ENCODE data around the gene DYNC2LI1. TPM values are rescaled to one million over a fixed set of nuclear protein-coding genes. Genes with fewer than 3 reads are reported as not detected.
A peak's percentile ranks its signal among the peaks of the same experiment; 100 is the strongest.
"Not testable (repeated sequence)": the region's sequence is repeated elsewhere in the genome, so short reads cannot be mapped to it uniquely, and the experiment has no call there.

DYNC2LI1 gene
- total RNA-seq: 1 to 10 TPM; 2.8 to 4.7 TPM
- total RNA-seq: 2.9 to 4.1 reads per million in 2 donors

DNA sequence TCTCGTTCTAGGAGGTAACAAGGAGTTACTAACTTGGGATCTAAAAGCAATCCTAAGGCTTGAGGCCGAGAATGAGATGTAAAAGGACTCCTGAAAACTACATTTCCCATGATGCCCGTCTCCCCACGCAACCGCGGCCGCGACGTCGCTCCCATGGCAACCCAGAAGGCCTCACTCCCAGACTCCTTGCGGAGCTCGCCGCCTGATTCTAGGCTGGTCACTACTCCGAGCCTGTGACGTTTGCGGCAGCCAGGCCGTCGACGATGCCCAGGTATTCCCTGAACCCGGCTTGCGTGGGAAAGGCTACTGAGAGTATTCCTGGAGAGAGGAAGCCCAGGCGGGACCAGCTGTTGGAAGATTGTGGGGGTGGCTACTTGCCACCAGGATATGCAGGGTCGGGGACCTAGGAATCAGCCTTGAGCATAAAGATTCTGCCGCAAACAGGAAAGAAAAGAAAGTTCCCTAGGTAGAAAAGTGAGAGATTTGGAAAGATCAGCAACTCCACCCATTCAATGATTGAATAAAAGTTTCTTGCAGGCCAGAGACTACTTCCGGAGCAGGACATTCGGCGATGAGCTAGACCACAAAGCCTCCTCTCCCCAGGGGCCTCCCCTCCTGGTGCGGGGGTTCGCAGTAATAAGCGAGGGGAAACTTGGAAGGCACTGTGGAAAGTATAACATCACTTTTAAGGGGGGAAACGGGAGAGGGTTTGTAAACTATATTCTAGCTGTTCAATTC, at the start of gene DYNC2LI1:
DYNC2LI1 (plus strand) TSS at position 164 of the 738 bp plus-strand sequence; CDS start at position 264, 100 bp downstream.
- H3K9me3 ChIP-seq (ENCODE audit: control insufficient read depth, low read length, poor library complexity, severe bottlenecking): no peaks in the 10 kb centered on the region
- Mint-ChIP-seq H3K4me3 (peak within 1 kb of the TSS; percentile 98), H3K4me1 (peaks cover 11% of the 10 kb centered on the region), H3K27ac (peak within 1 kb of the TSS; percentile 97), H3K36me3 (ENCODE audit: low read depth) (peaks cover 5% of the 10 kb centered on the region), H3K27me3 (peaks cover 17% of the 10 kb centered on the region)
- ATAC-seq (peak; percentile 100), DNase-seq (peak; percentile 40 to 55 (median 43))

DNA sequence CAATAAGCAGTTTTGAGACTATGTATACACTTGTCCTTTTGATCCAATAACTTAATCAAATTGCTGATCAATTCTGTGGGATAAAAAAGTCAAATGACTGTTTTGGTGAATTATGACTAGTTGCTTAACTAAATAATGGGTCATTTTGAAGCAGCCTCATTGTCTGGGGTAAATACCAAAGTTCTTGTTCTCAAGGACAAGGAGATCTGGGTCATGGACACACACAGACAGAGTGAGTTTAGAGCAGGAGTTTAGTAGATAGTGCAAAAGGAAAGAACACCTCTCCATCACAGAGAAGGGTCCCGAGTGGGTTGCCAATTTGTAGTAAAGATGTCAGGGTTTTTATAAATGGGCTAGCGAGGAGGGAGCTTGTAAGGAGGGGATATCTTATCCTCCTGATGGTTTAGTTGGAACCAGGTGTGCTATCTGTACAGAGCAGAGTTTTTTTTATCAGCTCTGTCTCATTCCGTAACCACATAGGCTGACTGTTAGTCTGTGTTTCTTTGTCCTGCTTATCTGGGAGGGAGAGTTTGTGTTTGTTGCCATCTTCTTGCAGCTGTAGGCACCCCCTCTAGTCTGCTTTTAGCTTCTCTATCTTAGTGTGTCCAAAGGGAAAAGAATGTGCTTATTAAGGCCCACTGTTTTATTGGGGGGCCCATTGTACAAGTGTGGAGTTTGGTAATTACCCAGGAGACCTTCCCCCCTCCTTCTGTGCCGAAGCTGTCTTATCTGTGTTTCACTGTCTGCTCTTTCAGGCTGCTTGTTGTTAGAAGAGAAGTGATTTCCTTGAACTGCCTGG, 48.9 kb upstream of the DYNC2LI1 start:
- no peaks in the 10 kb centered on the region for H3K9me3 ChIP-seq (ENCODE audit: control insufficient read depth, low read length, poor library complexity, severe bottlenecking)
- Mint-ChIP-seq H3K27ac (no peak overlapping the region), H3K36me3 (ENCODE audit: low read depth) (no peaks in the 10 kb centered on the region), H3K27me3 (peaks cover 23% of the 10 kb centered on the region), H3K4me1 (peaks cover 2% of the 10 kb centered on the region), H3K4me3 (no peak overlapping the region)
- ATAC-seq (no peak), DNase-seq (no peak)

DNA sequence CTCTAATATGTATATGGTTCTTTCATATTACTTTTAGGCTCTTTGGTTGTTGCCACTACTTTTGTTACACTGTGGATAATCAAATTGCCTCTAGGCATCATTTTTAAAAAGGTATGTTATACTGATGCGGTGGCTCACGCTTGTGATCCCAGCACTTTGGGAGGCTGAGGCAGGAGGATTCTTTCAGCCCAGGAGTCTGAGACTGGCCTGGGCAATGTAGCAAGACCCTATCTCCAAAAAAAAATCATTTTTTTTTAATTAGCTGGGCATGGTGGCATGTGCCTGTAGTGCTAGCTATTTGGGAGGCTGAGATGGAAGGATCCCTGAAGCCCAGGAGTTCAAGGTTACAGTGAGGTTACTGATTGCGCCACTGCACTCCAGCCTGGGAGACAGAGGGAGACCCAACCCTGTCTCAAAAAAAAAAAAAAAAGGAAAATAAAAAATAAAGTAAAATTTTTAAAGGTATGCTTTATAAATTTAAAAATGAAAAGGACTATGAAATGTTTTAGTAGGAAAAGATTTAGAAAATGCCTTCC, 48.1 kb upstream of the DYNC2LI1 start:
- Mint-ChIP-seq H3K27me3 (peaks cover 24% of the 10 kb centered on the region), H3K4me3 (no peak overlapping the region)
- no peaks in the 10 kb centered on the region for H3K9me3 ChIP-seq (ENCODE audit: control insufficient read depth, low read length, poor library complexity, severe bottlenecking)

DNA sequence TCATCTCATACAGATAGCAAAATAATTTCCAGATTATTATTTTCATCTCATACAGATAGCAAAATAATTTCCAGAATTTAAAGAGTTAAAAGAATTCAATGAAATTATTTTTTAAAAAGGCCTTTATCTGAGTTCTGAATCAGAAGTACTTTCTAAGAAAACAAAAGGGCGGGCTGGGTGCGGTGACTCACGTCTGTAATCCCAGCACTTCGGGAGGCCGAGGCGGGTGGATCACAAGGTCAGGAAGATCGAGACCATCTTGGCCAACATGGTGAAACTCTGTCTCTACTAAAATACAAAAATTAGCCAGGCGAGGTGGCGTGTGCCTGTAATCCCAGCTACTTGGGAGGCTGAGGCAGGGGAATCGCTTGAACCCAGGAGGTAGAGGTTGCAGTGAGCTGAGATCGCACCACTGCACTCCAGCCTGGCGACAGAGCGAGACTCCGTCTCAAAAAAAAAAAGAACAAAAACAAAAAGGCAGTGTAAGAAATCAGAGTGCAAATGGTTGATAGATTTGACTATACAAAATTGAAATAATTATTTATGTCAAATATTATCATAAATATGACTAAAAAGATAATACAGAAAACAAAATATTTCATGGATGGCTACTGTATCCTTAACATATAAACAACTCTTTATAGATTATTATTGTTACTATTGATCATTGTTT, 46.7 kb upstream of the DYNC2LI1 start:
- DNase-seq; H3K4me3 Mint-ChIP-seq; ATAC-seq; H3K27ac Mint-ChIP-seq; H3K4me1 Mint-ChIP-seq; H3K9me3 ChIP-seq (ENCODE audit: control insufficient read depth, low read length, poor library complexity, severe bottlenecking); H3K36me3 Mint-ChIP-seq (ENCODE audit: low read depth): not testable (repeated sequence)
- H3K27me3 Mint-ChIP-seq: peaks cover 28% of the 10 kb centered on the region

More for the DNA sequence above, 48.1 kb upstream of the DYNC2LI1 start:
- peaks cover 2% of the 10 kb centered on the region for H3K4me1 Mint-ChIP-seq
- H3K36me3 Mint-ChIP-seq (ENCODE audit: low read depth): no peaks in the 10 kb centered on the region
- ATAC-seq: no peak
- H3K27ac Mint-ChIP-seq: no peak overlapping the region
- DNase-seq: no peak

DNA sequence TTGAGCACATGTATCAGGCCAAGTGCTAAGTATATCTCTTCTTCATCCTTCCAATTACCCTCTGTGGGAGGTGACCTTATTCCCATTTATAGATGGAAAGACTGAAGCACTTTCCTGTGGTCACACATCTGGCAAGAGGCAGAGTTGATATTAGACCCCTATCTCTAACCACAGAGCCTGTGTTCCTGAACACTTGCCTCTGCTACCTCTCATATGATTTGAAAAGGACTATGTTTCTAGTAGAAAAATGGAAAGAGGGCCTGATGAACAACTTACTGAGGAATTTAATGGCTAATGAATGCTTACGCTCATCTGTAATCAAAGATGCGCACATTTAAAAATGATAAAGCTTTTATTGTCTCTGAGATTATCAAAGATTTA, 46.2 kb upstream of the DYNC2LI1 start:
- Mint-ChIP-seq H3K4me3 (no peak overlapping the region), H3K4me1 (peaks cover 2% of the 10 kb centered on the region), H3K36me3 (ENCODE audit: low read depth) (peaks cover 4% of the 10 kb centered on the region), H3K27me3 (peaks cover 34% of the 10 kb centered on the region), H3K27ac (no peak overlapping the region)
- no peak for DNase-seq
- ATAC-seq: no peak
- H3K9me3 ChIP-seq (ENCODE audit: control insufficient read depth, low read length, poor library complexity, severe bottlenecking): no peaks in the 10 kb centered on the region

DNA sequence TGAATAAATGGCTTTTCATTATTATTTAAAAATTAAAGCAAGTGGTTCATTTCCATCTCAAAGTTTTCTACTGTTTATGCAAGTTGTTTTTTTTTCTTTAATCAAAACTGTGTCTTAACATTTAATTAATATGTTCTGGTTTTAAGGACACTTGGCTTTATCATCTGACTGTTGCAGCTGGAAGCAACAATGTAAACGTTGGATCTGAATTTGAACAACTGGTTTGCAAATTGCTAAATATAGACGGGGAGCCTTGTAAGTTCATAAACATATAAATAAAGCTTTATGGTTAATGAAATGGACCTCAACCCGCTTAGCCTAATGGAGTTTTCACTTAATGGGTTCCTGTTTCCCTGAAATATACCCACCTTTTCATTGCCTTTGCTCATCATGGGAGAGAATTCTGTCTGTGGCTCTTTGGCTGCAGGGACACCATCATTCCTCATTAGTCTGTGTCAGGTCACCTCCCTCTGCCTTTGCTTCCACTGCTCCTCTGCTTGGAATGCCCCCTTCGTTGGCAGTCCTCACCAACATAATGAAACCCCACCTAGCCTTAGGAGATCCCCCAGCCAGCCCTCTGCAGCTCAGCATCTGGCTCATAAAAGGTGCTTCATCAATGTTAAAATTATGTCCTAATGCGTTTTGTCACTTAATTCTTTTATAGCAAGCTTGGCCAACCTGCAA, 44.2 kb upstream of the DYNC2LI1 start:
- ATAC-seq (no peak), DNase-seq (no peak)
- H3K27me3 Mint-ChIP-seq: peaks cover 33% of the 10 kb centered on the region
- peaks cover 2% of the 10 kb centered on the region for H3K4me1 Mint-ChIP-seq
- H3K27ac Mint-ChIP-seq: no peak overlapping the region
- no peaks in the 10 kb centered on the region for H3K9me3 ChIP-seq (ENCODE audit: control insufficient read depth, low read length, poor library complexity, severe bottlenecking)
- peaks cover 4% of the 10 kb centered on the region for H3K36me3 Mint-ChIP-seq (ENCODE audit: low read depth)
- H3K4me3 Mint-ChIP-seq: no peak overlapping the region

DNA sequence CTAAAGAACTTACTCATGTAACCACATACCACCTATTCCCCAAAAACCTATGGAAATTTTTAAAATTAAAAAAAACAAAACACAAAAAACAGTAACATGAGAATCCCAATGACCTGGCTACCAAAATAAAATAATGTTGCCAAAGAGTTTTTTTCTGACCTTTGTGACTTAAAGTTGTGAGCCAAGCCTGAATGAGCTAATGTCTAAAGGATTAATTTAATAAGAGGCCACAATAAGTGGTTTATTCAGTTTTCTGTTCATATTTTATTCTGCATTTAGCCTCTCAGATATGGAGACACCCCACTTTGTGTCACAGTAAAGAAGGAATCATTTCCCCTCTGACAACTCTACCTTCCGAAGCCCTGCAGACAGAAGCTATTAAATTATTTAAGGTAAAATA, 42.6 kb upstream of the DYNC2LI1 start:
- ATAC-seq (no peak), DNase-seq (no peak)
- no peak overlapping the region for H3K4me3 Mint-ChIP-seq
- peaks cover 4% of the 10 kb centered on the region for H3K36me3 Mint-ChIP-seq (ENCODE audit: low read depth)
- peaks cover 33% of the 10 kb centered on the region for H3K27me3 Mint-ChIP-seq
- H3K9me3 ChIP-seq (ENCODE audit: control insufficient read depth, low read length, poor library complexity, severe bottlenecking): no peaks in the 10 kb centered on the region
- H3K27ac Mint-ChIP-seq: no peak overlapping the region
- no peaks in the 10 kb centered on the region for H3K4me1 Mint-ChIP-seq

DNA sequence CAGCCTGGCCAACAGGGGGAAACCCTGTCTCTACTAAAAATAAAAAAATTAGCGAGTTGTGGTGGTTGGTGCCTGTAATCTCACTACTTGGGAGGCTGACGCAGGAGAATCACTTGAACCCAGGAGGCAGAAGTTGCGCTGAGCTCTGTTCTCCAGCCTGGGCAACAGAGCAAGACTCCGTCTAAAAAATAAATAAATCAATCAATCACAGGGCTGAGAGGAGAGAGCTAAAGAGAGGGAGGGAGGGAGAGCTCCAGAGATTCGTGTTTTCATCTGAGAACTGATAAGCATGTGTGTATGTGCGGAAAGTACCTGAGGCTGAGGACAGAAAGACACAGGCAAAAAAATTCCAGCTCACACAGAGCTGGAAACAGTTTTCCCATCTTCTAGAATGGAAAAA, 37.2 kb upstream of the DYNC2LI1 start:
- no peak for ATAC-seq
- H3K4me1 Mint-ChIP-seq: peaks cover 2% of the 10 kb centered on the region
- H3K9me3 ChIP-seq (ENCODE audit: control insufficient read depth, low read length, poor library complexity, severe bottlenecking): no peaks in the 10 kb centered on the region
- no peak for DNase-seq
- peaks cover 48% of the 10 kb centered on the region for H3K27me3 Mint-ChIP-seq
- H3K4me3 Mint-ChIP-seq: no peak overlapping the region
- H3K36me3 Mint-ChIP-seq (ENCODE audit: low read depth): peaks cover 5% of the 10 kb centered on the region
- no peak overlapping the region for H3K27ac Mint-ChIP-seq

DNA sequence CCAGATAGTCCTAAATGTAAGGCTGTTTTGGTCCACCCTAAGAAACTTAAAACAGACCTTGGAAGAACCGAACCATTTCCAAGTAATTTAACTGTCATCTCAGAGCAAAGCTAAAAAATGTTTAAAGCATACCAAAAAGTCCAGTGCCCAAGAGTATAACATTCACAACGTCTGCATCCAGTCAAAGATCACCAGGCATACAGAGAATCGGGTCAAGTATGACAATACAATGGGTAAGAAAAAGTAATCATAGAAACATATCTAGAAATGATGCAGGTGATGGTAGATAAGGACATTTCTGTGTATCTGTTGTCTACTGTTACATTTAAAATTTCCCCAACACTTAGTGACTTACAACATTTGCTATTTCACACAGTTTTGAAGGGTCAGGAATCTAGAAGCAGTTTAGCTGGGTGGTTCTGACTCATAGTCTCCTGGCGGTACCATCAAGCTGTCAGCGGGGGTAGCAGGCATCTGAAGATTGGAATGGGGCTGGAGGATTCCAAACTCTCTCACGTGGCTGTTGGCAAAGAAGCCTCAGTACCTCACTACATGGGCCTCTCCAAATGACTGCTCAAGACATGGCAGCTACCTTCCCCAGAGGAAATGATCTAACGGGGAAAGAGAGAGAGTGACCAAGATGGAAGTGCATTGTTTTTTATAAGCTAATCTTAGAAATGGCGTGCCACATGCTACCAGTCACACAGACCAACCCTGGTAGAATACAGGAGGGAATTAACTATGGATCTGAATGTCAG, 36.6 kb upstream of the DYNC2LI1 start:
- no peak for ATAC-seq
- no peaks in the 10 kb centered on the region for H3K9me3 ChIP-seq (ENCODE audit: control insufficient read depth, low read length, poor library complexity, severe bottlenecking)
- Mint-ChIP-seq H3K4me3 (no peak overlapping the region), H3K36me3 (ENCODE audit: low read depth) (peaks cover 5% of the 10 kb centered on the region), H3K27ac (no peak overlapping the region), H3K27me3 (peaks cover 42% of the 10 kb centered on the region), H3K4me1 (peaks cover 2% of the 10 kb centered on the region)
- no peak for DNase-seq

DNA sequence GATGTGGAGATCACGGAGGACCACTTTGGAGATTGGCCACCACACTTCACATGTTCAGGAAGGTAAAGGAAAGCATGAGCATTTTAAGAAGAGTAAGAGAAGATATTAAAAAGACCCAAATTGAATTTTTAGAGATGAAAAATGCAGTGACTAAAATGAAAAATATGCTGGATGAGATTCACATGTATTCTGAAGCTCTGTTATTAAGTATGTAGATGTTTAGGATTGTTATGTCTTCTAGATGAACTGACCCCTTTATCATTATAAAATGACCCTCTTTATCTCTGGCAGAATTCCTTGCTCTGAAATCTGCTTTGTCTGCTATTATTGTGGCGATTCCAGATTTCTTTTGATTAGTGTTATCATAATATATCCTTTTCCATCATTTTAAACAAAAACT, 36.0 kb upstream of the DYNC2LI1 start:
- Mint-ChIP-seq H3K36me3 (ENCODE audit: low read depth) (peaks cover 2% of the 10 kb centered on the region), H3K27me3 (peaks cover 36% of the 10 kb centered on the region), H3K4me3 (no peak overlapping the region), H3K27ac (no peak overlapping the region), H3K4me1 (peaks cover 2% of the 10 kb centered on the region)
- no peaks in the 10 kb centered on the region for H3K9me3 ChIP-seq (ENCODE audit: control insufficient read depth, low read length, poor library complexity, severe bottlenecking)
- ATAC-seq: no peak
- DNase-seq: no peak

DNA sequence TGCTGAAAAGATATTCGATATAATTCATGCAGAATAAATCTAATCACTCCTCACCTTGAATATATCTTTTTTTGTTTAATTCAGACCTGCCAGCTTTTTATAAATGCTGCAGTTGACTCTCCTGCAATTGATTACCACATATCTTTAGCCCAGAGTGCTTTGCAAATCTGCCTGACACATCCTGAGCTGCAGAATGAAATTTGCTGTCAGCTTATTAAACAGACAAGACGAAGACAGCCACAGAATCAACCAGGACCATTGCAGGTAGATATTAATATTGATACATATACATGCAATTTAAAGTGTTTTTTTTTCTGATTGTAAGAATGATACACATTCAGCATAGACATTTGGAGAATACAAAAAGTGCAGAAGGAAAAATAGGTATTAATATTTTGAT, 35.6 kb upstream of the DYNC2LI1 start:
- Mint-ChIP-seq H3K4me3 (no peak overlapping the region), H3K4me1 (peaks cover 2% of the 10 kb centered on the region), H3K27me3 (peaks cover 34% of the 10 kb centered on the region), H3K27ac (no peak overlapping the region), H3K36me3 (ENCODE audit: low read depth) (peaks cover 2% of the 10 kb centered on the region)
- DNase-seq (no peak), ATAC-seq (no peak)
- H3K9me3 ChIP-seq (ENCODE audit: control insufficient read depth, low read length, poor library complexity, severe bottlenecking): no peaks in the 10 kb centered on the region

DNA sequence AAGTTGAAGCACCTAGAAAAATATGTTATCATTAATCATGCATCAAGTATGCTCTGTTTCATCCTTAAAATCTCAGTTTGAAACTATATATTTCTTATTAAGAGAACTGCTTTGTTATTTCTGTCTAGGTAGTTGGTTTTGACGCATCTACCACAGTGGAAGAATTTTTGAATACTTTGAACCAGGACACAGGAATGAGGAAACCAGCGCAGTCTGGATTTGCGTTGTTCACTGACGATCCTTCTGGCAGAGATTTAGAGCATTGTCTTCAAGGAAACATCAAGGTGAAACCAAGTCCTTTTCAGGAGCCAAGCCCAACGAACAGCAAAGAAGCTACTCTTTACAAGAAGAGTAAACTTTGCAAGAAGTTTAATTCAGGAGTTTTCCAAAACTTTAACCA, 30.1 kb upstream of the DYNC2LI1 start:
- H3K9me3 ChIP-seq (ENCODE audit: control insufficient read depth, low read length, poor library complexity, severe bottlenecking): no peaks in the 10 kb centered on the region
- ATAC-seq (no peak), DNase-seq (no peak)
- Mint-ChIP-seq H3K27me3 (peaks cover 14% of the 10 kb centered on the region), H3K4me1 (peaks cover 2% of the 10 kb centered on the region), H3K36me3 (ENCODE audit: low read depth) (peaks cover 2% of the 10 kb centered on the region), H3K4me3 (no peak overlapping the region), H3K27ac (no peak overlapping the region)
